HG03521 (cell line): Measurements from ENCODE around the gene SPRYD4.

Experiments
- ATAC-seq: cut with Tn5 transposase; IDR thresholded peaks from one replicate; pipeline ENCODE4 v1.9.1; 2021; ENCODE audit warnings: mild to moderate bottlenecking, moderate library complexity; ENCODE audit not compliant: unreplicated experiment

Gene SPRYD4

GRCh38 chr12:56520048-56520447, 51.7 kb downstream of the SPRYD4 start:
- ATAC-seq: no peak

GRCh38 chr12:56520506-56520905, 52.1 kb downstream of the SPRYD4 start:
- no peak for ATAC-seq

- no peak for ATAC-seq
Observed at GRCh38 chr12:56521209-56521589, 52.8 kb downstream of the SPRYD4 start.

- ATAC-seq: no peak
Observed at GRCh38 chr12:56521590-56522371, 53.4 kb downstream of the SPRYD4 start, which contains the start of gene RBMS2. RBMS2 (plus strand) TSS chr12:56521820; CDS start chr12:56522024, 204 bp downstream.

GRCh38 chr12:56522411-56523193, 54.2 kb downstream of the SPRYD4 start:
- no peak for ATAC-seq

GRCh38 chr12:56528846-56529245, 60.5 kb downstream of the SPRYD4 start:
- no peak for ATAC-seq
